ENCODE measurements around the gene VPS26A.
A peak's percentile ranks its signal among the peaks of the same experiment; 100 is the strongest.

VPS26A gene

DNA sequence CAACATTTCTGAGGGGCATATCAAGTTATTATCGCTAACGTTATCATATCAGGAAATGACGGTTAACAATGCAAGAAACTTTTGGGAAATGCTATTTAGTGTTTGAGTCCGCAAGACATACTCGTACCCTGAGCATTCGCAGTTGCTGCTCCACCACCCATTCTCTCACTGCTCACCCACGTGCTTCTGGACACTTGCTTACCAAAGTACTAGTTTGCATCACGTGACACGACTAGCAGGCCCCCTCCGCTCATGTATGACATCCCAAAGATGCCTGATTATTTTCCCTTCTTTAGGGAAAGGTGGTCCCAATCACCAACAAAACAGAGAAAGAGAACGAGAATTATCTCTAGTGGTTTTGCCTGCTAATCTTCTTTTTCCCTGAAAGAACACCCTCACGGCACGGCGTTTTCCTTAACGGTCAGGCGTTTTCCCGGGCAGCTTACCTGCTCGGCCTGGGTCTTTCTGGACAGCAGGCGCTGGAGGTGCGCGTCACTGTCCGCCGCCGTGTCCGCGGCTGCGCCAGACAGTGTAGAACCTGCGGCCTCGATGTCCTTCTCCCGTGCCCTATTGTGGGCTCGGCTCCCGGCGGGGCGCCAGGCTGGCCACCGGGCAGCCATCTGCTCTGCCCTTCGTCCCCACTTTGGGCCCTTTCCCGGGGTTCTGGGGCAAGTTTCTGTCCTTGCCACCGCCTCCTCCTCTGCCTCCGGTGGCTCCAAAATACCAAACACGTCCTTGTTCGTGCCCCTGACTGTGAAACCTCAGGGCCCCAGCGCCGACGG is 56.0 kb downstream of the VPS26A start, which contains the start of gene SUPV3L1:
Gene SUPV3L1, plus strand, starts transcription at position 492 of the 782 bp plus-strand sequence. Its CDS starts 58 bp downstream, at position 550.
- DNase-seq: peak; percentile 64 to 84

DNA sequence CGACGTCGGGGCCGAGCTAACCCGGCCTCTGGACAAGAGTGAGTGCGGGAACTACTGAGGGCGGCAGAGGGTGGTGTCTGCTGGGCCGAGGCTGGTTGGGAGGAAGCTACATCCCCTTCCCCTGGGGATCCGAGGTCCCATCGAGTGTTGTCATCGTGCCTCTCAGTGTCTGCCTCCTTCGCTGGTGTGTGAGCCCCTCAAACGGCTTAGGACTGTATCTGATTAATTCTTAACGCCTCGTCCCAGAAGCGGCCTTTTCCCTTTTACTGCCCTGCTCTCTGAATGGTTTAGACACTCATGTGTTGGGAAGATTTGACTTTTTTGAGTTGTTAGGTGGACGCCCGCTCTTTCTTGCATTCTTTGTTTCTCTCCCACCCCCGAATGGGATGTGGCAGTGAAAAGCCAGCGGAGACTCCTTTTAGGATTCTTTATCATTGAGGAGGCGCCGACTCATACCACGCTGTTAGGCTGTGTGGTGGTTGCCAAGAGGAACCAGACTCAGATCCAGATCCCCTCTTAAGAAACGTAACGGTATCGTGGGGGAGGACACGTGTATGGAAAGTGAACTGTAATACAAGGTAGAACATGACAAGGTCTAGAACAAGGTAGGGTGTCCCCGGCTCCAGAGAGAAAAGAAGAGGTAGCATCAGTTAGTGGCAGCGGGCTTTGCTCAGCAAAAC is 56.7 kb downstream of the VPS26A start:
- DNase-seq: peak in 1 of 2 experiments; percentile 2

DNA sequence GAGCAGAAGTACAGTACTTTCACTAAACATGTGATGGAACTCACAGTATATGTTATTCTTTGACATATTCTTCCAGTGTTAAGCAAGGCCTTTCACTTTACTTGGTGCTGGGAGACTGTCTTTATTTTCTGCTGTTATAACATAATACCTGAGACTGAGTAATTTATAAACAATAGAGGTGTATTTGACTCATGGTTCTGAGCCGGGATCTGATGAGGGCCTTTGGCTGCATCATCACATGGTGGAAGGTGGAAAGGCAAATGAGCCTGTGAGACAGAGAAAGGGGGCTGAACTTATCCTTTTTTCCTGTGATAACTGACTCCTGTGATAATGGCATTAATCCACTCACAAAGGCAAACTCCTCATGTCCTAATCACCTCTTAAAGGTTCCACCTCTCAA is 57.5 kb downstream of the VPS26A start:
- no peak for DNase-seq

DNA sequence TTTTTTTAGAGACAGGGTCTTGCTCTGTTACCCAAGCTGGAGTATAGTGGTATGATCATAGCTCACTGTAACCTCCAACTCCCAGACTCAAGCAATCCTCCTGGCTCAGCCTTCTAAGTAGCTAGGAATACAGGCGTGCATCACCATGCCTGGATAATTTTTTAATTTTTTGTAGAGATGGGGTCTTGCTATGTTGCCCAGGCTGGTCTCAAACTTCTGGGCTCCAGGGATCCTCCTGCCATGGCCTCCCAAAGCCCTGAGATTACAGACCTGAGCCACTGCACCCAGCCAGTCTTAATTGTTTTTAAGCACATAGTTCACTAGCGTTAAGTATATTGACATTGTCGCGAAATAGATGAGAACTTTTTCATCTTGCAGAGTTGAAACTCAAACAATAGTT is 58.0 kb downstream of the VPS26A start:
- DNase-seq: no peak

DNA sequence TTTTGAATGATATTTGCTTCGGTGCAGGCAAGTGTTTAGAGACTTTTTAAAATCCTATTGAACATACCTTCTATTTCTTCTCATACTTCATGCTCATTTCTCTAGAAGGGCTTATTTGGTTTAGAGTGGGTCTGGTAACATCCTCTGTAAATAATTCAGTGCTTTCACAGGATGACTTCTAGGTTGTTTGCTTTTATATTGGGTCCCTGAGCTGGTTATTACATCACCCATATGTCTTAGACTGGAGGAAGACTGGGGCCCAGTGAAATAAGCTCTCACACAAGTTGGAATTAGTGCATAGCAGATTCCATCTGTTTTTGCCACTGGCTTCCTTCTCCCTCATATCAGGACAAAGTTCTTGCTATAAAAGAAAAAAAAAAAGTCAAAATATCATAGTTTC is 62.5 kb downstream of the VPS26A start:
- no peak for DNase-seq

DNA sequence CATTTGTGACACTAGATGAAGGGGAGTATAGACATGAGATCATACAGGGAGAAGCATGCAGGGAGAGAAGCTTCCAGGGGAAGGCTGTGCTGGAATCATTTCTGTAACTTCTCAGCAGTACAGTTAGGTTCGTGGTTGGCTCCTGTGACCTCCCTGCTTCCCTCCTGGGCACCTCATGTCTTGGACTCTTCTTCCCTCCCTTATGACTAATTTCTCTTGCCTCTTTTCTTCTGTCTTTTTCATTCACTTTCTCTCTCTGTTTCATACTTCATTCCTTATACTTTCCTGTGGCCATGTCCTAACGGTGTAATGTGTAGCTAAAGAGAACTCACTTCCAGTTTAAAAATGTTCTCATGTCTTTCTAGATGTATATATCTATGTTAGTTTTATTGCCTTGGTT is 77.1 kb downstream of the VPS26A start:
- no peak for DNase-seq

DNA sequence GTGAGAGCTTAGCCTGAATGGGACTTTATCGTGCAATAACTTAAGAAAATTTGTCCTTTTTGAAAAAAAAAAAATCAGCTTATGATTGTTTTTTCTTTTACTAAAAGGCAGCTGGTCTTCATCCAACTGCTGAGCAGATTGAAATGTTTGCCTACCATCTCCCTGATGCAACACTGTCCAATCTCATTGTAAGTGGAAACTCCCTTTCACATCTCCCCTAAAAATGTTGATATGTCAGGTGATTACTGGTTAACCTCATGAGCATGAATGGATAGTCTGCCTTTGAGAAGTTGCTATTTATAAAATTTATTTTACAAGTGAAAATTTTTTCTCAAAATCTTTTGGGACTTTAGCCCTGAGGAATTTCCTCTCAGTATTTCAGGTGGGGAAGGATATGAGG is 78.4 kb downstream of the VPS26A start:
- no peak for DNase-seq

DNA sequence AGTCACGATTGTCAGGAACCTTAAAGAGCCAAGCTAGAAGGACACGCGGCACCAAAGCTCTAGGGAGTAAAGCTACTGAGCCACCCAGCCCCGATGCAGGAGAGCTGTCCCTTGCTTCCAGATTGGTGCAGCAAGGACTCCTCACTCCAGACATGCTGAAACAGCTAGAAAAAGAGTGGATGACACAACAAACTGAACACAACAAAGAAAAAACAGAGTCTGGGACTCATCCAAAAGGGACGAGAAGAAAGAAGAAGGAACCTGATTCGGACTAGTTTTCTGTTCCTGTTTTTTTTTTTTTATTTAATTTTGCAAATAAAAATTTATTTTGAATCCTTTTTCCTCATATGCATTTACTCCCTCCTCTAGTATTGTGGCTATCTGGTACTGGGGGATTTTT is 84.8 kb downstream of the VPS26A start:
- DNase-seq: no peak

DNA sequence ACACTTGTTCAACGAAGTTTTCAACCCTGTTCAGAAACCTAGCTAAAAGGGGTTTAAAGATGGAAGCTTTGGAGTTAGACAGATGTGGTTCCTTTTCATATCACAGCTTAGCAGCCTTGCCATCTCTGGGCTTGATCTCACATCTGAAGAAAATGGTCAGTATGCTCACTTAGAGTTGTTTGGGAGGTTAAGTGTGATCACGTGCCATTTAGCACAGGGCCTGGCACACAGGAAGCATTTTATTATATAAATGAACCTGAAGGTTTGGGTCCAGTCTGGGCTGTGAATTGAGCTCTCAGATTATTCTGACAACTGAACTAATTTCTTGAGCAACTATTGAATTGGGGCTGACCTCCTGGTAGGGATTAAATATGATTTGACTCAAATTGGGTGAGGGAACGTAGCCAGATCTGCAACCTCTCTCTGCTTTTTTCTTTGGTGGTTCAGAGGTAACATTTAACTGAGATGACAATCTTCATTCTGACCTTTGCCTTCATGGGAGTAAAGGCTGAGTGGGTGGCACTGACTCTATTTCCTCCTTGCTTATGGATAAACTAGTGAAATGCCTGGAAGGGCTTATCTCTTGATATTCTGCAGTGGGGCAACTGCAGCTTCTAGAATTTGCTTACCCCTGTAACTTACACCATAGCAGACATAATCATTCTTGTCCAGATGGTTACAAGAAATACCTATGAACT is 86.0 kb downstream of the VPS26A start:
- DNase-seq: no peak

DNA sequence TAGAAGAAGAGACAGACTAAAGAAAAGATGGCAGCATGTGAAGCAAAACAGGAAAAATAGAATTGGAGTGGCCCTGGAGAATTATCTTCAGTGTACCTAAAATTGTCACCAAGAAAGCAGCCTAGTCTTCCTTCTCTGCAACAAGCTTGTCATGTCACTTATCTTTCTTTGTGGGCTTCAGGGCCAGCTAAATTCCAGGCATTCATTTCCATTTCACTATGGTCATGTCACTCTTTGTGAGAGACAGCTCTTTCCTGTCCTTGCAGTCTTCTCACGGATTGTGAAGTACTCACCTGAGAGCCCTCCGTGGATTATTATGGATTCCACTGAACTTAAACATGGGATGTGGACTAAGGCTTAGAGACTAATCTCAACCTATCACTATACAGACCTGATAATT is 87.1 kb downstream of the VPS26A start:
- DNase-seq: no peak

DNA sequence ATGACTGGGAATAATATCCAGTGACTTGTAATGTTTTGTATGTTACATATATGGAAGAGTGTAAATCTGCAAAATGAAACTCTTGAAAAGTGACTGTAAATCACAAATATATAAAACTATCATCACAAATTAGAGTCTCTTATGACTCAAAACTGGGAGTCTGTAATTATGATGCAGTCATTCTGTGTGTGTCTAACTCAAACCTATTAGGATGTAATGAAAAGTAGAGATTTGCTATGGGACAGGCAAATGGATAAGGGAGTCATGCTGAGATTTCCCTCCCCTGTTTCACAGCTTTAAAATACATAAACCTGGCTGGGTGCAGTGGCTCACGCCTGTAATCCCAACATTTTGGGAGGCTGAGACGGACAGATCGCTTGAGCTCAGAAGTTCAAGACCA is 87.5 kb downstream of the VPS26A start:
- no peak for DNase-seq

DNA sequence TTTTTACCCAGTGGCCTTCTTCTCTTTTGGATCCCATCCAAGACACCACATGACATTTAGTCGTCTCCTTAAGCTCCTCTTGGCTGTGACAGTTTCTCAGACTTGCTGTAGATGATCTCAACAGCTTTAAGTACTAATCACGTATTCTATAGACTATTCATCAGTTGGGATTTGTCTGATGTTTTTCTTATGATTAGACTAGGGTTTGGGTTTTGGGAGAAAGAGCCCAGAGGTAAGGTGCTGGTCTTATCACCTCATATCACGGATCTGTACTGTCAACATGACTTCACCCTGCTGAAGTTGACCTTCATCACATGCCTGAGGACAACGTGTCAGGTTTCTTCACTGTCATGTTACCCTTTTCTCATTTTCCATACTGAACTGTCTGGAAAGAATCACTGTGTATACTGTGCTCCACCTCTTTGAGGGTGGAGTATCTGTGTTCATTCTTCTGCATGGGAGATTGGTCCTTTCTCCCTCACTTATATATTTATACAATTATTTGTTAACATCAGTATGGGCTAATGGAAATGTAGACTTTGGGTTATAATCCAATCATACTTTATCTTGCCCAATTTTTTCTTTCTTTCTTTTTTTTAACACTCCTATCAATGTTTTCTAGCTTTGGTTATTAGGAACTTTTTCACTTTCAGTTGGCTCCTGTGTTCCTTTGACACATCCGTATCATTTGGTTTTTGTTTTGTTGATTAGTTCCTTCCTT is 89.8 kb downstream of the VPS26A start:
- DNase-seq: no peak

DNA sequence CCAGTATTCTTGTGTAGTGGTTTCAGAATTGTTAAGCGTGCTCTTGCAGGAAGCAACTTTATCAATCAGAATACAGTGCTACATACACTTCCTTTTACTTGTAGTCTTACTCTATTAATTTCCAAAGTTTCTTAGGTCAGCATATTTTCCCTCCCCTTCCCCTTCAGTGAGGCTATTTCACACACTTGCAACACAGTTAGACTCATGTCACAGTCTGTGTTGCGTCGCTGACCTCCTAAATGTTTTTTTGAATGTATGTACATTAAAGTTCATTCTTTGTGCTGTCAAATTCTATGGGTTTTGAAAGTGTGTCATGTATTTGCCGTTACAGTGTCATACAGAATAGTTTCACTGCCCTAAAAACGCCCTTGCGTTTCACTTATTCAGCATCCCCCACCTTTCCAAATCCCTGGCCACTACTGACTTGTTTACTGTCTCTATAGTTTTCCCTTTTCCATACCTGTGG is 90.7 kb downstream of the VPS26A start:
- DNase-seq: no peak

DNA sequence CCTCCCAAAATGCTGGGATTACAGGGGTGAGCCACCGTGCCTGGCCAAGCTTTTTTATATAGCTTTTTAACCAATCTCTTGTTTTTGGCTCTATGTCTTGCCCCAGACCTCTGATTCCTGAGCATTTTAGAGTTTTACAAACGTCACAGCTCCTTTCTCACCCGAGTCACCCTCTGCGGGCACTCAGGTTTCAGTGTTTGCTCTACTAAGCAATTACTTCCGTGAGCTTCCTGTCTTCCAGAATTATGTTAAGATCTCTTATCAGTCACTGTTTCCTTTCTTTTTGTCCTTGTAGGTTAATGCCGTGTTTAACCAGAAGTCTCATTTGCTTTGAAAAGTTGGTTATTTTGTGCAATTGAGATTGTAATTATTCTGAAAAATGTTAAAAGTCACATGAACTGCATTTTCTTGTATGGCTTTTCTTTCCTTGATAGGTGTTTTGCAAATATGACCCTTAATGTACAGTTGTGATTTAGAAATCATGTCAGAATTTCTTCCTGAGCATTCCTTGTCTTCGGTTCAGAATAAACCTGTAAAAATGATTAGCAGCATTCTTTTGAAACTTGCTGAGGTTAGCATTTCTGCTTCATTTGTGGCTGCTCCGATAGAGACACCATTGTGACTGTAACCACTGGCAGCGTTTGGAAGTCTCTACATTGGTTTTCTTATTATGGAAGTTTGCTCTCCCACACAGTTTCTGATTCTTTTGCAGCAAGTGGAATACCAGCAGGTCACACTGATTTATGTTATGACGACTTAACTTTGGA is 91.6 kb downstream of the VPS26A start:
- DNase-seq: no peak

DNA sequence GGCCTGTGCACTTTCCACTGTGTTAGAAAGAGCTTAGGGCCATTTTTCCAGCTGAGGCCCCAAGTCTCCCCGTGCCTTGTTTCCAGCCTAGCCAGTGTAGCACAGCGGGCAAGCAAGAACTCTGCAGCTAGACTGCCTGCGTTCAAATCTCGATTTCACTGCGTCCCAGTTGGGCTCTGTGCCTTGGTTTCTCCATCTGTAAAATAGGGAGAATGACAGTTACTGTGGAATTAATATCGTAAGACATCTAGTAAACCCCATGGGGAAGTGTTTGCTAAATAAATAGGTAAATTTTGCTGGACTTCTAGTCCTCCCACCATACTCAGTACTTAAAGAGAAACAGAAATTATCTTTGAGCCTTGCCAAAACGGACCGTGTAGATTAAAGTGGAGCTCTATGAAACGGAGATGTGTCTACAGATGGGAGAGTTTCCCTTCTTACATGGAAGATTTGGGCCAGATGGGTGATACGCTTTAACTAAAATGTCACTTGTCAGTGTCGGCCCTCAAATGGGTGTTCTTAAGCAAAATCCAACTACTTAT is 92.7 kb downstream of the VPS26A start:
- DNase-seq: no peak

DNA sequence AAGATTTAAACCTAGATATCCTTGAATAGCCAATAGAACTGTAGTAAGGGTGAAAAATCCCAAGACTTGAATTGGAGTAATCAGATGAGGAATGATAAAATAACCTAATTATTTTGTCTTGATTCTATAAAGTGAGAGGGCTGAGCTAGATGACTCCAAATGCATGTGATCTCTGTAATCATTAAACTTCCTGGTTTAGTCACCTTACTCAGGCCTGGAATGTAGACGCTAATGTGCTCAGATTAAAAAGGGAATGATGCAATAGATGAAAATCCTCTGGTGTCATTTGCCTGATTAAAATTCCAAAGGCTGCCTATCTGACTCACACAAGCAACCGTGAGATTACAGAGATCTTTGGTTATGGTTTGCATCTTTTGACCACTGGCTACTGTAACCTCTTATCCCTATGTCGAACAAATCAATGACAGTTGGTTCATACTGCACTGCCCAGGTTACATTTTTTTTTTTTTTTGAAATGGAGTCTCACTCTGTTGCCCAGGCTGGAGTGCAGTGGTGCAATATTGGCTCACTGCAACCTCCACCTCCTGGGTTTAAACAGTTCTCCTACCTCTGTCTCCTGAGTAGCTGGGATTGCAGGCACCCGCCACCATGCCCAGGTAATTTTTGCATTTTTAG is 93.3 kb downstream of the VPS26A start:
- no peak for DNase-seq

DNA sequence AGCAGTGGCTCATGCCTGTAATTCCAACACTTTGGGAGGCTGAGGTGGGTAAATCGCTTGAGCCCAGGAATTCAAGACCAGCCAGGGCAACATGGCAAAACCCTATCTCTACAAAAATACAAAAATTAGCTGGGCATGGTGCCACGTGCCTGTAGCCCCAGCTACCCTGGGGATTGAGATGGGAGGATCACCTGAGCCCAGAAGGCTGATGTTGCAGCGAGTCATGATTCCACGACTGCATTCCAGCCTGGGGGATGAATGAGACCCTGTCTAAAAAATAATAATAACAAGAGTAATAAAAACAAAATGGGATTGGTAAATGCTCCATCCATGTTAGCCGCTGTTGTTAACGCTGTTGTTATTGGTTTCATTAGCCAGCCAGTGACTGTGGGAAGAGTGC is 94.9 kb downstream of the VPS26A start:
- DNase-seq: no peak

DNA sequence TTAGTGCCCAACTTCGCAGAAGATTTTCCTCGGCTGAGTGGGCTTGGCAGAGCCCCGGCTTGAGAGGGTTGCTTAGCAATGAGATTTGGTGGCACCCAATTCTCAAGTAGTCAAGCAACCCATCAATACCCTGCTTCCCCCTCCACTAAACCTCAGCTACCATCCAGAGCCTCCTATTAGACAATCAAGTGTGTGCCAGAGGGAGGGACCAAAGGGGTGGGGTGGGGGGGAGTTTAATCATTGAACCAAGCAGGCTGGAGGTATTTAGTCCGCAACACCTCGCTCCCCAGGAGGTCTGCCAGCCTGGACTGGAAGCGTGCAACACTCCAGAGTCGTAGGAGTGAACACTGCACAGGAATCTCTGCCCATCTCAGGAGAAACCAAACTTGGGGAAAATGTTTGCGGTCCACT is 96.1 kb downstream of the VPS26A start, which contains the start of gene HKDC1:
Gene HKDC1, plus strand, starts transcription at position 292 of the 411 bp plus-strand sequence. Its CDS starts 104 bp downstream, at position 396.
- DNase-seq: no peak

DNA sequence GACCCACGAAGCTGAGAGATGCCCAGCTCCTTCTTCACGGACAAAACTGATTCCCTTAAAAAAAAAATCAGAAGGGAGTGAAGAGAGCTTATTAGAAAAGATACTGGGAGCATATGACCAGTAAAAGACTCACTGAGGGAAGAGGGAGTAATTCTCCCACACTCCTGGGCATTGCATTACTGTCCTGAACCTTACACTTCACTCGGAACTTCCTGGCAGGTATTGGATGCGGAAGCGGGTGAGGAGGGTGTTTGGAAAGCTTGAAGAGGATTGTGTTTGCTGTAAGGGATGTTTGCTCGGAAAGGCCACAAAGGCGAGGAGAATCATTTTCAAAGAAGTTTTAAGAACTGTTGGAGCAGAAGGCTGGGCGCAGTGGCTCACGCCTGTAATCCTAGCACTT is 96.5 kb downstream of the VPS26A start:
- DNase-seq: no peak
